Measurements from ENCODE around the gene CAMK2B.

Gene CAMK2B

DNA sequence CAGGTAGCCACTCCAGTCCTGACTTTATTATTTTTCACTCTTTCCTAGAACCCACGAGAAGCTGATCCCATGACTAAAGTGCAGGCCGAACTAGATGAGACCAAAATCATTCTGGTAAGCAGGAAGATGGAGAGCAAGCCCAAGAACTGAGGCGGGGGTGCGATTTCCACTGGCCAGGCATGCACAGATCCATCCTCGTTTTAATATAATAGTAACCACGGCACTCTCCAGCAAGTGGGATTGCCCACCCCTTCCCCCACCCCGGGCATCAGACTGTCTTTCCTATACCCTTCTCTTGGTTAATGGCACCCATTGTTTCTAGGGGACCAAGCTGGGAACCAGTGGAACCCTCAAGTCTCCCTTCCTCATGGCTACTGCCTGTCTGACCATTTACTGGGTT is 117.3 kb downstream of the CAMK2B start:
- no peak for TF ChIP-seq TAF1 (IDR thresholded peaks at IDR 0.05; ENCODE audit: borderline replicate concordance, insufficient read depth, low read length)
- no peak for TF ChIP-seq FOXP2 (optimal IDR thresholded peaks at IDR 0.05; ENCODE audit: borderline replicate concordance, extremely low read depth, extremely low read length, insufficient read depth)
- TF ChIP-seq REST (IDR thresholded peaks at IDR 0.05; ENCODE audit: insufficient read depth in 1 of 2, low read depth in 2 of 2, low read length in 2 of 2): no peak
- no peak for TF ChIP-seq SIN3A (IDR thresholded peaks at IDR 0.05; ENCODE audit: borderline replicate concordance, insufficient read depth, low read length)
- TF ChIP-seq POLR2AphosphoS5 (IDR thresholded peaks at IDR 0.05; ENCODE audit: low read depth, low read length): no peak

GRCh38 chr7:44206008-44206407 is 119.4 kb downstream of the CAMK2B start:
- TF ChIP-seq FOXP2 (optimal IDR thresholded peaks at IDR 0.05; ENCODE audit: borderline replicate concordance, extremely low read depth, extremely low read length, insufficient read depth) (no peak), POLR2AphosphoS5 (IDR thresholded peaks at IDR 0.05; ENCODE audit: low read depth, low read length) (no peak), REST (IDR thresholded peaks at IDR 0.05; ENCODE audit: insufficient read depth in 1 of 2, low read depth in 2 of 2, low read length in 2 of 2) (no peak), TAF1 (IDR thresholded peaks at IDR 0.05; ENCODE audit: borderline replicate concordance, insufficient read depth, low read length) (no peak), SIN3A (IDR thresholded peaks at IDR 0.05; ENCODE audit: borderline replicate concordance, insufficient read depth, low read length) (no peak)

DNA sequence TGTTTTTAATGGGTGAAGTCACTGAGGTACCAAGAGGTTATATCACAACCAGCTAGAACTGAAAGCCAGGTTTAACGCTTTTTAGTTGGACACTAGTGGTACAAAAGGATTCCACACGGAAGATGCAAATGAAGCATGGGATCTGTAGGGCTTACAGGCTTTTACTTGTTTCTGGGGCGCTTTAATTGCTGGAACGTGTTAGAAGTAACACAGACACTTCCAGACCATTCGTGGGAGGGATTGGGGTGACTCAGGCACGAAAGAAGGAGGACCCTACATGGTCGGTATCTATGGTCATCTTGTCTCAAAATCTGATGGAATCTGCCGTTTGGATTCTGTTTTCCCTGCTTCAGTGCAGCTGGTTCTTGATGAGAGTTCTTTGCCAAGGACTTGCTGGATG is 123.6 kb downstream of the CAMK2B start:
- TF ChIP-seq POLR2AphosphoS5 (IDR thresholded peaks at IDR 0.05; ENCODE audit: low read depth, low read length): no peak
- TF ChIP-seq SIN3A (IDR thresholded peaks at IDR 0.05; ENCODE audit: borderline replicate concordance, insufficient read depth, low read length): no peak
- TF ChIP-seq REST (IDR thresholded peaks at IDR 0.05; ENCODE audit: insufficient read depth in 1 of 2, low read depth in 2 of 2, low read length in 2 of 2): no peak
- TF ChIP-seq TAF1 (IDR thresholded peaks at IDR 0.05; ENCODE audit: borderline replicate concordance, insufficient read depth, low read length): no peak
- no peak for TF ChIP-seq FOXP2 (optimal IDR thresholded peaks at IDR 0.05; ENCODE audit: borderline replicate concordance, extremely low read depth, extremely low read length, insufficient read depth)

- TF ChIP-seq TAF1 (IDR thresholded peaks at IDR 0.05; ENCODE audit: borderline replicate concordance, insufficient read depth, low read length) (peak; percentile 86; the same call in 1 of the 2 replicates), SIN3A (IDR thresholded peaks at IDR 0.05; ENCODE audit: borderline replicate concordance, insufficient read depth, low read length) (peak; percentile 60; the same call in 1 of the 2 replicates), REST (IDR thresholded peaks at IDR 0.05; ENCODE audit: insufficient read depth in 1 of 2, low read depth in 2 of 2, low read length in 2 of 2) (0 out of 4 replicates have a peak, but pooled peaks of 1 of the 2 experiments have one; percentile 7), POLR2AphosphoS5 (IDR thresholded peaks at IDR 0.05; ENCODE audit: low read depth, low read length) (peak; percentile 89), FOXP2 (optimal IDR thresholded peaks at IDR 0.05; ENCODE audit: borderline replicate concordance, extremely low read depth, extremely low read length, insufficient read depth) (peak; percentile 69)
Measured at GRCh38 chr7:44200699-44201461, 124.5 kb downstream of the CAMK2B start, which contains the start of gene YKT6. YKT6 (plus strand) TSS chr7:44200978; CDS start chr7:44201136, 158 bp downstream.

All from PFSK-1 (cell line).